K562 (cell line): ENCODE measurements around the gene ECI1. TPM values are rescaled to one million over a fixed set of nuclear protein-coding genes. Genes with fewer than 3 reads are reported as not detected.

Source experiments
- DPF2 ChIP-seq: fragments of 450-650 bp; IDR thresholded peaks from 2 replicates; pipeline ENCODE4 v1.6.1; 2016
- E2F5 ChIP-seq: sonication (generic); formaldehyde crosslinking; IDR thresholded peaks from 2 replicates; pipeline ENCODE4 v1.8.0; 2022; ENCODE audit warnings: mild to moderate bottlenecking, missing genetic modification reagents
- ELK3 ChIP-seq: fragments of 450-650 bp; formaldehyde crosslinking; IDR thresholded peaks from 2 replicates; pipeline ENCODE4 v1.4.0; 2020; ENCODE audit warnings: mild to moderate bottlenecking
- ESRRA ChIP-seq: fragments of 450-650 bp; IDR thresholded peaks from 2 replicates; pipeline ENCODE4 v1.6.1; 2014; ENCODE audit warnings: low read depth, mild to moderate bottlenecking, moderate library complexity, borderline replicate concordance
- MEF2A ChIP-seq: IDR thresholded peaks from 2 replicates; pipeline ENCODE4 v1.6.1; 2011; ENCODE audit warnings: low read depth, mild to moderate bottlenecking, low read length, moderate library complexity; ENCODE audit not compliant: control insufficient read depth
- MLLT1 ChIP-seq, 2 experiments: fragments of 450-650 bp; IDR thresholded peaks; 2 replicates each; pipeline ENCODE4 v1.6.1; 2016
- SREBF1 ChIP-seq: fragments of 150-350 bp; IDR thresholded peaks from 2 replicates; pipeline ENCODE4 v1.6.1; 2014; ENCODE audit warnings: antibody characterized with exemption, low read depth, low read length, borderline replicate concordance
- TAF7 ChIP-seq: fragments of 450-650 bp; IDR thresholded peaks from 2 replicates; pipeline ENCODE4 v1.6.1; 2016; ENCODE audit warnings: missing genetic modification characterization, missing compliant biosample characterization
- TRIM25 ChIP-seq: fragments of 450-650 bp; IDR thresholded peaks from 2 replicates; pipeline ENCODE4 v1.7.0; 2016; ENCODE audit warnings: borderline replicate concordance
- VEZF1 ChIP-seq: fragments of 200-800 bp; sonication (Bioruptor generic); IDR thresholded peaks from 2 replicates; pipeline ENCODE4 v1.6.1; 2017; ENCODE audit warnings: missing genetic modification characterization, missing compliant biosample characterization
- YY1 ChIP-seq, 3 experiments: IDR thresholded peaks; 2 replicates each; pipeline ENCODE4 v1.6.1; 2011; ENCODE audit warnings: low read length in 2 of 3, mild to moderate bottlenecking in 2 of 3, moderate library complexity in 2 of 3, borderline replicate concordance in 1 of 3, control low read depth in 1 of 3, low read depth in 1 of 3; ENCODE audit not compliant: insufficient read depth in 3 of 3, insufficient replicate concordance in 2 of 3, control insufficient read depth in 1 of 3, insufficient read length in 1 of 3; ENCODE audit errors: extremely low read depth in 1 of 3
- ZNF282 ChIP-seq: sonication (generic); formaldehyde crosslinking; IDR thresholded peaks from 2 replicates; pipeline ENCODE4 v1.8.1; 2023; ENCODE audit warnings: missing genetic modification reagents
- ZNF592 ChIP-seq: fragments of 450-650 bp; IDR thresholded peaks from 2 replicates; pipeline ENCODE4 v1.6.1; 2017; ENCODE audit warnings: antibody characterized with exemption, mild to moderate bottlenecking
- polyA plus RNA-seq, 8 experiments: library from polyadenylated mRNA; depleted of rRNA in 4 of 8; stranded (reverse) in 5 of 8; unstranded in 3 of 8; fragments of >200 nt; fragmentation: Nextera tagmentation in 2 of 8; fragmentation: Illumina TruSeq in 1 of 8; extraction: Ambion mirVana in 2 of 8; extraction: Trizol in 1 of 8; gene quantifications; 2 replicates each; pipeline versions ENCODE4 v1.2.1 to v1.2.3, GENCODE V29; 2011 to 2014; ENCODE audit warnings: inconsistent platforms in 1 of 8, missing spikeins in 1 of 8
- total RNA-seq, 7 experiments: library from RNA; depleted of rRNA in 6 of 7; stranded (reverse); fragments of >200 nt in 6 of 7; fragmentation: Illumina TruSeq in 2 of 7; extraction: Trizol in 2 of 7; gene quantifications; 2 replicates each; pipeline versions ENCODE4 v1.2.1 to v1.2.3, GENCODE V29; 2011 to 2021; ENCODE audit warnings: low replicate concordance in 1 of 7

Gene ECI1
- total and polyA plus RNA-seq, 9 of the 15 experiments (the other 6 are each of a cell fraction or from before 2014, with no cell fraction given): 4.7 to 189 (median 54.0) TPM

- TF ChIP-seq ZNF592 (peak; percentile 63), DPF2 (0 out of 2 replicates have a peak, but pooled peaks have one; percentile 27), TAF7 (tag) (no peak), ELK3 (CRISPR knock-in tag) (no peak), TRIM25 (no peak), E2F5 (CRISPR knock-in tag) (0 out of 2 replicates have a peak, but pooled peaks have one; percentile 76), YY1 (IDR thresholded peaks at IDR 0.05; ENCODE audit: borderline replicate concordance in 1 of 3, control insufficient read depth in 1 of 3, extremely low read depth in 1 of 3, insufficient read depth in 3 of 3, insufficient read length in 1 of 3, insufficient replicate concordance in 2 of 3, low read depth in 1 of 3, low read length in 2 of 3) (peak; percentile 23 to 72 (median 43)), ESRRA (peak; percentile 84), MLLT1 (IDR thresholded peaks at IDR 0.05) (no peak), VEZF1 (peak; percentile 66), SREBF1 (no peak), ZNF282 (CRISPR knock-in tag) (no peak), MEF2A (no peak)
Observed at GRCh38 chr16:2296661-2297505, 45.5 kb upstream of the ECI1 start (continued).
